GM12878 (cell line): Measurements from ENCODE around the gene FRYL. TPM values are rescaled to one million over a fixed set of nuclear protein-coding genes. Genes with fewer than 3 reads are reported as not detected.

Experiments used
- ATAC-seq: fragments of 200-7000 bp; cut with Tn5 transposase; 3 replicates; pipeline ENCODE4 v1.9.1; 2020; ENCODE audit warnings: mild to moderate bottlenecking, moderate library complexity
- BruUV-seq: library from RNA; stranded (reverse); fragments of 400-500 nt; replicated peaks from 2 replicates; lab custom pipeline; 2021; lab: Mats Ljungman, UMichigan
- CTCF ChIA-PET: fragments of 300-600 bp; sonication (Branson Sonifier 250); formaldehyde crosslinking; extraction: SDS; loops from one replicate; lab custom pipeline; 2021; ENCODE audit warnings: inconsistent platforms; lab: Yijun Ruan, JAX
- POLR2A ChIA-PET: fragments of 350-600 bp; formaldehyde crosslinking; extraction: SDS; loops from one replicate; lab custom pipeline; 2021; ENCODE audit warnings: inconsistent platforms; lab: Charles Lee
- RAD21 ChIA-PET: fragments of 300-600 bp; sonication (Branson Sonifier 250); formaldehyde crosslinking; loops from one replicate; lab custom pipeline; 2023; ENCODE audit warnings: antibody characterized with exemption; ENCODE audit not compliant: unreplicated experiment; lab: Charles Lee
- SMC1A ChIA-PET: fragments of 300-600 bp; sonication (Branson Sonifier 250); formaldehyde crosslinking; loops from one replicate; lab custom pipeline; 2023; ENCODE audit not compliant: unreplicated experiment, uncharacterized antibody; lab: Charles Lee
- DNase-seq: peaks from one replicate; pipeline ENCODE4 v3.0.0-alpha.2; 2011; ENCODE audit warnings: low read depth, low spot score
- FAIRE-seq: peaks from 3 replicates; lab custom pipeline; 2011; peaks lifted over from hg19 to GRCh38; lab: Jason Lieb, UNC
- H2AFZ ChIP-seq: 2 replicates; pipeline ENCODE4 v1.6.0; 2011; ENCODE audit warnings: low read depth, low read length, control low read depth; ENCODE audit not compliant: control insufficient read depth
- H3K27ac ChIP-seq: 2 replicates; pipeline ENCODE4 v1.5.1; 2011; ENCODE audit warnings: control low read depth; ENCODE audit not compliant: control insufficient read depth, insufficient read depth
- H3K27me3 ChIP-seq, 2 experiments: replicated peaks in 1 of 2; 2 replicates each; pipeline versions ENCODE4 v1.6.0 to v1.6.1; 2011; ENCODE audit warnings: low read length in 1 of 2; ENCODE audit not compliant: control insufficient read depth in 2 of 2, insufficient read depth in 2 of 2
- H3K36me3 ChIP-seq, 2 experiments: 2 replicates each; pipeline ENCODE4 v1.5.1; 2011; ENCODE audit warnings: low read length in 1 of 2; ENCODE audit not compliant: control insufficient read depth in 2 of 2, insufficient read depth in 2 of 2
- H3K4me1 ChIP-seq: 2 replicates; pipeline ENCODE4 v1.6.1; 2011; ENCODE audit warnings: mild to moderate bottlenecking, low read length, moderate library complexity, mixed read lengths; ENCODE audit not compliant: control insufficient read depth, insufficient read depth
- H3K4me2 ChIP-seq: 2 replicates; pipeline ENCODE4 v1.6.0; 2011; ENCODE audit warnings: control low read depth; ENCODE audit not compliant: control insufficient read depth, insufficient read depth
- H3K4me3 ChIP-seq: fragments of 200-600 bp; sonication (generic); 2 replicates; pipeline ENCODE4 v1.5.1; 2016
- H3K79me2 ChIP-seq: 2 replicates; pipeline ENCODE4 v1.6.0; 2011; ENCODE audit warnings: low read length; ENCODE audit not compliant: control insufficient read depth, insufficient read depth
- H3K9ac ChIP-seq: 2 replicates; pipeline ENCODE4 v1.8.0; 2011; ENCODE audit warnings: low read length, control low read depth, mixed read lengths; ENCODE audit not compliant: control insufficient read depth, insufficient read depth
- H3K9me3 ChIP-seq: replicated peaks from 3 replicates; pipeline ENCODE4 v1.5.1; 2011; ENCODE audit warnings: mild to moderate bottlenecking, low read length; ENCODE audit not compliant: control insufficient read depth, insufficient read depth
- H4K20me1 ChIP-seq: 2 replicates; pipeline ENCODE4 v1.6.0; 2011; ENCODE audit not compliant: control insufficient read depth, insufficient read depth
- EZH2 ChIP-seq: IDR thresholded peaks from 2 replicates; pipeline ENCODE4 v1.6.1; 2012; ENCODE audit warnings: low read depth, mild to moderate bottlenecking, control low read depth, inconsistent platforms, low read length, borderline replicate concordance; ENCODE audit not compliant: control insufficient read depth
- SMAD1 ChIP-seq: fragments of 450-650 bp; IDR thresholded peaks from 2 replicates; pipeline ENCODE4 v1.6.1; 2018; ENCODE audit warnings: mild to moderate bottlenecking, low read depth; ENCODE audit not compliant: partially characterized antibody
- SPI1 ChIP-seq: IDR thresholded peaks from 2 replicates; pipeline ENCODE4 v1.6.1; 2011; ENCODE audit warnings: low read depth, mild to moderate bottlenecking, low read length, moderate library complexity, borderline replicate concordance; ENCODE audit not compliant: insufficient read depth
- ZNF24 ChIP-seq: fragments of 450-650 bp; IDR thresholded peaks from 2 replicates; pipeline ENCODE4 v1.6.1; 2017; ENCODE audit warnings: antibody characterized with exemption, mild to moderate bottlenecking
- ZNF622 ChIP-seq: fragments of 450-650 bp; IDR thresholded peaks from 2 replicates; pipeline ENCODE4 v1.6.1; 2017; ENCODE audit warnings: mild to moderate bottlenecking, inconsistent platforms
- WGBS: methylation state at CpG from one replicate; pipeline ENCODE4 v1.1.6; 2016; ENCODE audit warnings: low lambda C conversion rate; ENCODE audit not compliant: insufficient replicate concordance, insufficient coverage; ENCODE audit errors: missing lambda C conversion rate; 5-methylcytosine and 5-hydroxymethylcytosine counted together
- in situ Hi-C: fragments of 300-500 bp; cut with MboI; formaldehyde crosslinking; loops from 9 replicates; pipeline ENCODE4 v1.14.3; 2018; ENCODE audit warnings: mixed read lengths
- intact Hi-C: fragments of 100-400 bp; cut with micrococcal nuclease; formaldehyde crosslinking; loops from one replicate; pipeline ENCODE4 v1.14.2; 2022; ENCODE audit not compliant: unreplicated experiment
- polyA plus RNA-seq, 11 experiments: library from polyadenylated mRNA; depleted of rRNA in 4 of 11; unstranded in 6 of 11; stranded (reverse) in 5 of 11; fragments of >200 nt; fragmentation: Nextera tagmentation in 4 of 11; fragmentation: Illumina TruSeq in 1 of 11; extraction: Ambion mirVana in 4 of 11; extraction: Trizol in 1 of 11; gene quantifications; 1 replicate in 1 of 11; 2 replicates in 10 of 11; pipeline versions ENCODE4 v1.2.1 to v1.2.3, GENCODE V29; 2011 to 2016; ENCODE audit warnings: inconsistent platforms in 2 of 11, missing spikeins in 2 of 11, low read depth in 1 of 11
- total RNA-seq, 4 experiments: library from RNA; depleted of rRNA in 3 of 4; stranded (reverse); fragments of >200 nt in 3 of 4; fragmentation: Illumina TruSeq in 1 of 4; extraction: Trizol in 1 of 4; gene quantifications; 2 replicates each; pipeline versions ENCODE4 v1.2.1 to v1.2.3, GENCODE V29; 2013 to 2021

Gene FRYL
- total and polyA plus RNA-seq, 10 of the 15 experiments (the other 5 are each of a cell fraction or from before 2014, with no cell fraction given), result 10.3 to 50.6 (median 28.7) TPM

- POLR2A ChIA-PET, result no interaction called here
- ATAC-seq, result peak; percentile 74
Observed at GRCh38 chr4:48635310-48635709, 144.8 kb downstream of the FRYL start.

GRCh38 chr4:48634688-48635308 lies 145.3 kb downstream of the FRYL start:
- BruUV-seq, result no TSS peak
- Histone ChIP-seq H3K27ac (no peak overlapping the region), H3K4me2 (no peak overlapping the region), H3K27me3 (no peaks in the 10 kb centered on the region), H3K9ac (no peak overlapping the region), H2AFZ (no peak overlapping the region), H3K4me1 (peaks cover 14% of the 10 kb centered on the region), H3K36me3 (no peaks in the 10 kb centered on the region; a peak in 1 of 4 replicates), H3K9me3 (no peaks in the 10 kb centered on the region), H4K20me1 (no peaks in the 10 kb centered on the region)
- DNase-seq (no peak), ATAC-seq (no peak; the same call in 1 of the 3 replicates)
- intact Hi-C loops (no loop called here), in situ Hi-C loops (no loop called here)
- ChIA-PET SMC1A (interaction anchor here (0.8 to 1.9 kb wide), 4 partner anchors 10 to 45 kb away, joined by 3 to 6 read pairs (median 4); no protein-coding TSS in a partner anchor), CTCF (interaction anchor here (0.9 to 1.3 kb wide), 3 partner anchors 11 to 49 kb away, joined by 3 to 4 read pairs (median 4); no protein-coding TSS in a partner anchor), RAD21 (no interaction called here), POLR2A (no interaction called here)
- WGBS, result 23% methylated on average over 2 of the region's 2 CpGs
- no peak for TF ChIP-seq EZH2
- peak; percentile 39; the same call in 1 of the 2 replicates for TF ChIP-seq SPI1
- peak; percentile 65 for TF ChIP-seq ZNF24
- TF ChIP-seq, all 136 proteins: peak for 2
- H3K79me2 ChIP-seq, result peaks cover 6% of the 10 kb centered on the region
- no peak for FAIRE-seq
- H3K4me3 ChIP-seq, result no peak overlapping the region

More at GRCh38 chr4:48635310-48635709, 144.8 kb downstream of the FRYL start:
- Histone ChIP-seq H3K27ac (no peak overlapping the region), H4K20me1 (no peaks in the 10 kb centered on the region), H3K36me3 (no peaks in the 10 kb centered on the region; a peak in 1 of 4 replicates), H3K9ac (no peak overlapping the region), H2AFZ (no peak overlapping the region), H3K9me3 (no peaks in the 10 kb centered on the region), H3K27me3 (no peaks in the 10 kb centered on the region), H3K79me2 (peaks cover 6% of the 10 kb centered on the region), H3K4me2 (no peak overlapping the region), H3K4me1 (peaks cover 14% of the 10 kb centered on the region), H3K4me3 (no peak overlapping the region)
- FAIRE-seq, result no peak
- WGBS, result 98% methylated on average over 3 of the region's 3 CpGs
- intact Hi-C loops, result no loop called here
- no TSS peak for BruUV-seq
- SMC1A ChIA-PET, result interaction anchor here (0.7 to 1.9 kb wide), 3 partner anchors 12 to 49 kb away, joined by 3 to 6 read pairs (median 4); no protein-coding TSS in a partner anchor
- CTCF ChIA-PET, result interaction anchor here (0.6 to 1.3 kb wide), 3 partner anchors 17 to 97 kb away, joined by 3 to 4 read pairs (median 4); no protein-coding TSS in a partner anchor
- TF ChIP-seq SMAD1 (no peak), ZNF622 (no peak)
- no peak for DNase-seq
- in situ Hi-C loops, result no loop called here
- RAD21 ChIA-PET, result no interaction called here
